HepG2 (cell line): ENCODE data around the gene TXNRD2.

ENCODE experiments used
- MAFF ChIP-seq: IDR thresholded peaks from 2 replicates; pipeline ENCODE4 v1.6.1; 2011; ENCODE audit warnings: low read depth, low read length, improper control_type of control experiment
- POLR2A ChIP-seq, 2 experiments: IDR thresholded peaks; 2 replicates each; pipeline ENCODE4 v1.6.1; 2011; ENCODE audit warnings: low read depth in 2 of 2, low read length in 2 of 2, mild to moderate bottlenecking in 1 of 2, moderate library complexity in 1 of 2; ENCODE audit not compliant: insufficient read depth in 1 of 2
- ZNF510 ChIP-seq: sonication (generic); formaldehyde crosslinking; IDR thresholded peaks from 2 replicates; pipeline ENCODE4 v1.4.0; 2020; ENCODE audit warnings: low read depth, mild to moderate bottlenecking, missing genetic modification reagents
- TF ChIP-seq, protein P1 (sequence below), 2 experiments: sonication (generic) in 1 of 2; formaldehyde crosslinking in 1 of 2; IDR thresholded peaks; 2 replicates each; pipeline versions ENCODE4 v1.4.0 to v1.6.1; 2018 to 2020; ENCODE audit warnings: missing genetic modification reagents in 2 of 2, borderline replicate concordance in 1 of 2, low read depth in 1 of 2, mild to moderate bottlenecking in 1 of 2, missing biosample characterization in 1 of 2

DNA sequence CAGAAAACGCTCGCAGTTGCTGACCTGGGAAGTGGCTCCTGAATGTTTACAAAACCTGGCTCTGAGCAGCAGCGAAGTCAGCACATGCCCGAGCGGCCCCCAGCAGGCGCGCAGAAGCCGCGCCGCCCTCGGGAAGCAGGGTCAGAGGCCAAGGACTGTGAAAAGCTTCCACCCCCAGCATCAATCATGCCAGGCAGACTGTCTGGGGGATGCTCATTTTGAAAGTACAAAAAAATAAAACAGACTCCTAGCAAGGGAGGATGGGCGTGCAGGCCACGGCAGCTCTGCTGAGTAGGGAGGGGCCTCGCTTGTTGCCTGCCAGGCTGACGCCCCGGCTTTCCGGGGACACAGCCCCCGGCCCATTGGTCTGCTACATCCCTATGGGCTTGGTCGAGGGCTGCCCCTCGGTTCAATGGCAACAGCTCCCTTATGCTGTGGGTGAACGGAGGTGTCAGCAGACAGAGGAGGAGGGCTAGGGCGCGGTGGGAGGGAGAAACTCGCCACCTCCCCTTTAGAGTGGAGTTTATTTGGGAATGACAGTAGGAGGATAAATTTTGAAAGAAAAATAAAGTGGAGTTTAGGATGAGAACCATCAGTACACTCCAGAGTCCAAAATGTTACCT, 49.2 kb downstream of the TXNRD2 start:
- TF ChIP-seq ZNF510 (peak; percentile 97; the same call in 1 of the 2 replicates), POLR2A (IDR thresholded peaks at IDR 0.05; ENCODE audit: insufficient read depth in 1 of 2, low read depth in 2 of 2, low read length in 2 of 2) (no peak), MAFF (no peak)
- TF ChIP-seq, protein P1, sequence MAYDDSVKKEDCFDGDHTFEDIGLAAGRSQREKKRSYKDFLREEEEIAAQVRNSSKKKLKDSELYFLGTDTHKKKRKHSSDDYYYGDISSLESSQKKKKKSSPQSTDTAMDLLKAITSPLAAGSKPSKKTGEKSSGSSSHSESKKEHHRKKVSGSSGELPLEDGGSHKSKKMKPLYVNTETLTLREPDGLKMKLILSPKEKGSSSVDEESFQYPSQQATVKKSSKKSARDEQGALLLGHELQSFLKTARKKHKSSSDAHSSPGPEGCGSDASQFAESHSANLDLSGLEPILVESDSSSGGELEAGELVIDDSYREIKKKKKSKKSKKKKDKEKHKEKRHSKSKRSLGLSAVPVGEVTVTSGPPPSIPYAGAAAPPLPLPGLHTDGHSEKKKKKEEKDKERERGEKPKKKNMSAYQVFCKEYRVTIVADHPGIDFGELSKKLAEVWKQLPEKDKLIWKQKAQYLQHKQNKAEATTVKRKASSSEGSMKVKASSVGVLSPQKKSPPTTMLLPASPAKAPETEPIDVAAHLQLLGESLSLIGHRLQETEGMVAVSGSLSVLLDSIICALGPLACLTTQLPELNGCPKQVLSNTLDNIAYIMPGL (CRISPR knock-in tag; IDR thresholded peaks at IDR 0.05; ENCODE audit: borderline replicate concordance in 1 of 2, low read depth in 1 of 2), result peak; percentile 73 to 79
